ENCODE measurements around the gene GSTM3. TPM values are rescaled to one million over a fixed set of nuclear protein-coding genes. Genes with fewer than 3 reads are reported as not detected.
"Not testable (repeated sequence)": the region's sequence is repeated elsewhere in the genome, so short reads cannot be mapped to it uniquely, and the experiment has no call there.

The GSTM3 gene
- total RNA-seq, 1 experiment from 2014 or later, result 72.1 TPM

- in situ Hi-C loops (cut with HindIII; ENCODE audit: low pct_unique_long_range_greater_than_20kb, low sequenced_read_pairs), result no loop called here
- DNase-seq (ENCODE audit: low read depth, low spot score), result no peak
Observed at GRCh38 chr1:109765483-109765815, 24.6 kb upstream of the GSTM3 start.

DNA sequence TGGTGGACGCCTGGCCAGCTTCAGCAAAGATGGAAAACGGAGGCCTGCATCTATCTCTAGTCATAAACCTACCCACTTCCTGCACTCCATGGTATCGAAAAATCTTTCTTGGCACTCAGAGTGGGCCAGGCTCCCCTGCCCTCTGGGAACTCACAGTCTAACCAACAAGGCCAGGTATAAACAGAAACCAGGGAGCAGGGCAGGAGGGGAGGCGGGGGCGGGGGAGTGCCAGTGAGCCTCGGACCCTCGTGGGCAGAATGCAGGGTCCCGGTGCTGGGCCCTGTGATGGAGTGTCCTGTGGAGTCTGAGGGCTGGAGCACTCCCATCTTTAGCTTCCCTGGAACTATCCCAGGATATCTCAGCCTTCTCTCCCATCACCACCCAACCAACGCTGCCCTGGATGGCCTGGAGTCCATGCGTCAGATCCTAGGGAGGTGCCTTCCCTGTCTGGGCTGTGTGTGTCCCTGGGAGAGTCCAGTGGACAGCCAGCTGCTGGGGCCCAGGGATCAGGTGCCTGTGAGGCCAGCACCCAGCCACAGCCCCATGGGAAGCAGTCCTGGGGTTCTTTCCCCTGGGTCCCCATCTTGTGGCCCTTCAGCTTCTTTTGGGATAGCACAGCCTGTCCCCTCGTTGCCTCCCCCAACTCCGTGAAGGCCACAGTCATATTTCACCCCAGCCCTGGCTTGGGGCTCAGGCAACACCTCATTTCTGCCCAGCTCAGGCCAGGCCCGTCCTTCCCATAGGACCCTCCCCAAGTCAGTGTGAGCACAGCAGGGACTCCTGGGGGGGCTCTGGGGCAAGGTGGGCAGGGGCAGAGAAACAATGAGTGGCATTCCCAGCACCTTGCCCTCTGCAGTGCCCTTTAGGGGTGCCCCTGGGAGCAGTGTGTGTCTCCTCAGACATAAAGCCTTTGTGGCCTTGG lies 24.0 kb upstream of the GSTM3 start:
- no peak for DNase-seq (ENCODE audit: low read depth, low spot score)
- in situ Hi-C loops (cut with HindIII; ENCODE audit: low pct_unique_long_range_greater_than_20kb, low sequenced_read_pairs), result no loop called here

DNA sequence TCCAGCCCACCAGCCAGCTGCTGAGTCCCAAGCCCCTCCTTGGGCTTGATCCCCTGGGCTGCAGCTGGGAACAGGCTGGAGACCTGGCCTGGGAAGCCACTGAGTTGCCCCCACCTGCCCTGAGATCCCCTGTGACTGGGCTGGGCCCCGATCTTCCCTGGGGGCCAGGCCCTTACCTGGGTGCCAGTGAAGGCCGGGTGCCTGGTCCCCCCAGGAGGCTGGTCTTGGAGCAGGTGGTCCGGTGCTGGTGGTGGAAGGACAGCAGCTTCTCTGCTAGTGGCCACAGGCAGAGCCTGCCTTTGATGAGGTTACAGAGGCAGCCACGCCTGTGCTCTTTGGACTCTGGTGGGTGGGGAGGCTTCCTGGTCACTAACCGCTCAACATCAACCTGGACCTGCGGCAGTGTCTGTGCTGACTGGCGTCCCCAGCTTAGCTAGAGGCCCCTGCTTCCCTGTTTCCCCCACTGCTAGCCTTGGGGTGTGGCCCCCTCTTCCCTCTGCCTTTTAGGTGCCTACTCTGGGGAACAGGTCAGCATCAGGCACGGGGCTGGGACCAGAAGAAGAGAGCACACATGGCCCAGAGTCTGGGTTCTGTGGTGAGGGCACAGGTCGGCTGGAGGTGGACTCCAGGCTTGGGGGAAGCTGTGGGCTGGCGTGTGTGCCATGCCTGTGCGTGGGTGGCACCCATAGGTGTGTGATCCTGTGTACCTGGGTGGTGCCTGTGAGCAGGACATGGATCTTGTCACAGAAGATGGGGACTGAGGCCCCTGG lies 23.0 kb upstream of the GSTM3 start, which contains the start of gene EPS8L3:
Gene EPS8L3 (minus strand): TSS at position 278 of the 770 bp plus-strand sequence. CDS start 2,174 bp downstream, outside the sequence.
- in situ Hi-C loops (cut with HindIII; ENCODE audit: low pct_unique_long_range_greater_than_20kb, low sequenced_read_pairs), result no loop called here
- no peak for DNase-seq (ENCODE audit: low read depth, low spot score)

- DNase-seq (ENCODE audit: low read depth, low spot score), result no peak
- in situ Hi-C loops (cut with HindIII; ENCODE audit: low pct_unique_long_range_greater_than_20kb, low sequenced_read_pairs), result no loop called here
Observed at GRCh38 chr1:109762821-109763645, 22.2 kb upstream of the GSTM3 start.

- no peak for DNase-seq (ENCODE audit: low read depth, low spot score)
- in situ Hi-C loops (cut with HindIII; ENCODE audit: low pct_unique_long_range_greater_than_20kb, low sequenced_read_pairs), result no loop called here
Observed at GRCh38 chr1:109762039-109762585, 21.3 kb upstream of the GSTM3 start.

DNA sequence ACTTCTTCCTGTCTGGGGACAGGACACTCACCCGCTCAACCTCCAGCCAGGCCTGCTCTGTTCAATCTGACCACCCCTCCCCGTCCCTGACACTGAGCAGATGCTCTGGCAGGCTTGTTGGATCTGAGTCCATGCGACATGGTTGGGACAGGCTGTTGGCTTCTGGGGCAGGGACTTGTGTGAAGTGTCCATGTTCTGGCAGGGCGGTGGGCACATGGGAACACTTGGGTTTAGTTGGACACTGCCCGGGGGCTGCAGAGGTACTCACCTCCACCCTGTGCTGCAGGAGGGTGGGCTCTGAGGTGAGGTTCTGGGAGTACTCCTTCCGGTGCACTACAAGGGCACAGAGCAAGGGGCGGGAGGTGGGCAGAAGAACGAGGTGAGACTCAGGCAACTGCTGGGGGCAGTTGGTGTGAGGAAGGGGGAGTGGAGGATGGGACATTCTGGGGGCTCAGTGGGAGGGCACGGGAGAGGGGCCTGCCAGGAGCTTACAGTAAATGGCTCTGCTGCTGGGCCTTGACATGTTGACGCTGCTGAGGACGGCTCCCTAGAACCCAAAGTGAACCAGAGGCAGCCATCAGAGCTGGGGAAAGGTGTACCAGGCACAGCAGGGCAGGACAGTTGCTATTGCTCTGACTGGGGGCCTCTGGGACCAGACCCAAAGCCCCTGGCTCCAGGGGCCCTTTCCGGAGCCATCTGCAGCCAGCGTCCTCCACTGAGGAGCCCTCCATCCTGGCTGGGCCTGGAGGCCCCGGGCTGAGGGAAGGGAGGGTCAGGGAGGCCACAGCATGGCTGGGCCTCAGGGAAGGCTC lies 20.6 kb upstream of the GSTM3 start:
- in situ Hi-C loops (cut with HindIII; ENCODE audit: low pct_unique_long_range_greater_than_20kb, low sequenced_read_pairs), result no loop called here

DNA sequence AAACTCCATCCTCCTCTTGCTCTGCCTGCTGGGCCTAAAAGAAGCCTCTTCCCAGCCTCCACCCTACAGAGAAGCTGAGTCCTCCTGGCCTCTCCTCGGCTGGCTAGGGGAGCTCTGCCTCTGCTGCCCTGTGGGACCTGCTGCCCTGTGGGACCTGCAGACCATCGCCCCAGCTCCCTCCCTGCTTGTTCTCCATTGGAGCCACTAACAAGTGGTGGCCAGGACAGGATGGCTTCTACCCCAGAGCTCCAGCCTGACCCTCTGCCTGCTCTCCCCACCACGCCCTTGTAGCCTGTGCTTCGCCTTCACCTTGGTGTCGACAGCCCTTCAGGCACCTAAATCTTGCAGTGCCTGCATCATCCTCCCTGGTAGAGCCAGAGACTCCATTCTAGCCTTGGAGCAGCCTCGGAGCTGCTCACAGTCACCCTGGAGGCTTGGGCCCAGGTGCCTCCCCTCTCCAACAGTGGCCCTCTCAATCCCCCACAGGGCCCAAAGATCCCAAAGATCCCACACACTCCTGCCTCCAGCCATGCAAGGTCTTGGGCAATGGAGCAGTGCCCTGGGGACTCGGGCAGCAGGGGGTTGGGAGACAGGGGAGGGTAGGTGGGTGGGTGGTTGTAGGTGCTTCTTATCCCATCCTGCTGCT lies 19.9 kb upstream of the GSTM3 start:
- no peak for DNase-seq (ENCODE audit: low read depth, low spot score)
- in situ Hi-C loops (cut with HindIII; ENCODE audit: low pct_unique_long_range_greater_than_20kb, low sequenced_read_pairs), result no loop called here

More for the DNA sequence above, 20.6 kb upstream of the GSTM3 start:
- no peak for DNase-seq (ENCODE audit: low read depth, low spot score)

DNA sequence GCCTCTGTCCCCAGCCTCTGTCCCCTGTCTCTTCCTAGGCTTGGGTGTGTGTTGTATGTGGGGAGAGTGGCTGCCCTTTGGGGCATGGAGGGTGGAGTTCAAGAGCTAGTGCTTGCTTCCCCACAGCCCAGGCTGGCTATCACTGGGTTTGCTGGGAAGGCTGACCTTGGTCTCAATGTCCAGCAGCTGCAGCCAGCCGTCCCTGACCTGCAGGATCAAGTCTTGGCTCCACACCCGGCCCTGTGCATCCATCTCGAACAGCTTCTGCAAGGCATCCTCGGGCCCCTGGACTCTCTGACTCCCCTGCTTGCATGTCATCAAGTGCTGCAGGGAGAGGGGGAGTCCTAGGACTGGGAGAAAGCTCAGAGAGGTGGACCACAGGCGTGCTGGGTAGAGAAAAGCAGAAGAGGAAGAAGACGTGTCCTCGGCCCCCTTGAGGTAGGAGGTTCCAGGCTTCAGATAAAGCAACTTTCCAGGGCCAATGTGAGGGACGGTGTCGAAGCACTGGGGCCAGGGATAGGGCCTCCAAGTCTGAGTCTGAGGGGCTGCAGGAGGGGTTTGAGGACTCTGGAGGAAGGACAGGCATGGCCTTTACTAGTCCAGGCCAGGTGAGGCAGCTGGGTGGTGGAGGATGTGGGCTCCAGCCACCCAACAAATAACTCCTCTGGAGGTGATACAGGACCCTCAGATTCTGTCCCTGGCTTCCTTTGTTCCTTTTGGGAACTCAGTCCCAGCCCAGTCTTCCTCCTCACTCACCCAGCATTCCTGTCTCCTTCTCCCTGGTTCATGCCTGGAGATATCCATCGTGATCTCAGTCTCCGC lies 18.9 kb upstream of the GSTM3 start:
- in situ Hi-C loops (cut with HindIII; ENCODE audit: low pct_unique_long_range_greater_than_20kb, low sequenced_read_pairs), result no loop called here
- DNase-seq (ENCODE audit: low read depth, low spot score), result no peak

- no peak for DNase-seq (ENCODE audit: low read depth, low spot score)
- in situ Hi-C loops (cut with HindIII; ENCODE audit: low pct_unique_long_range_greater_than_20kb, low sequenced_read_pairs), result no loop called here
Observed at GRCh38 chr1:109757936-109758786, 17.3 kb upstream of the GSTM3 start.

DNA sequence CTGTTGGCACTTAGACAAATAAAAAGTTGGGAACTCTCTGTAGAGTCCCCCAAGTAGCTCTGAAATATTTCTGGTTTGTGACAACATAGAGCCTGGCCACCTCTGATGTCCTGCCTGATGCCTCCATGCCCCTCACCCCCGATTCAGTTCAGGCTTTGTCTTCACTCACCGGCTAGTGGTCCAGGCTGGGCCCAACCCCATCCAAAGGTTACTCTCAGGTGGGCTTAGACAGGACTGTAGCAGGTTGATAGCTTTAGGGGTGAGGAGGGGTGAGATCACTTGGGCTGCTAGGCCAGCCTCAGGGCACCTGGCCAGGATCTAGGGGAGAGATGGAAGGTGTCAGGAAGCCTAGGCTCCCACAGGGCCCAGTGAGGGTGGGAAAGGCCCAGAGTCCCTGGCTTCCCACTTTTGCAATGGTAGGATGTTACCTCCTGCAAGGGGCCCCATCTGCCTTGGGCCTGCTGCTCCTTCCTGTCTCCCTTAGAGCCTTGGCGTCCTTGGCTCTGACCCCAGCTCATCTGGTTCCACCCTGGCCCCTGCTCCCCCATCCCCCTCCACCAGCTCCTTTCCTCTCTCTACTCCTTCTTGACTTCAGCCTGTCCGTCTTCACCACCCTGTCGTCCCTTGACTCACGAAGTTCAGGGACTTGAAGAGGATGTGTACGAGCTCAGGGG lies 16.1 kb upstream of the GSTM3 start:
- in situ Hi-C loops (cut with HindIII; ENCODE audit: low pct_unique_long_range_greater_than_20kb, low sequenced_read_pairs), result no loop called here
- DNase-seq (ENCODE audit: low read depth, low spot score), result no peak

DNA sequence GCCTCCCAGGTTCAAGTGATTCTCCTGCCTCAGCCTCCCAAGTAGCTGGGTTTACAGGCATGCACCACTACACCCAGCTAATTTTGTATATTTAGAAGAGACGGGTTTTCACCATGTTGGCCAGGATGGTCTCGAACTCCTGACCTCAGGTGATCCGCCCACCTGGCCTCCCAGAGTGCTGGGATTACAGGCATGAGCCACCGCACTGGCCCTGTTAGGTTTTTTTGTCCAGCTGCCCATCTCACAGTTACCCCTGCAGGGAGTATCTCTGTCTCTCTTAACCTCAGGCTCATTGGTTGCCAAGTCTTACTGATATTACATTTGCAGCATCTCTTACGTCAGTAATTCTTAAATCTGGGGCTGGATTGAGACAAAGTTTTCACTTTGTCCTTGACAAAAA lies 15.5 kb upstream of the GSTM3 start:
- DNase-seq (ENCODE audit: low read depth, low spot score); in situ Hi-C loops (cut with HindIII; ENCODE audit: low pct_unique_long_range_greater_than_20kb, low sequenced_read_pairs): not testable (repeated sequence)

DNA sequence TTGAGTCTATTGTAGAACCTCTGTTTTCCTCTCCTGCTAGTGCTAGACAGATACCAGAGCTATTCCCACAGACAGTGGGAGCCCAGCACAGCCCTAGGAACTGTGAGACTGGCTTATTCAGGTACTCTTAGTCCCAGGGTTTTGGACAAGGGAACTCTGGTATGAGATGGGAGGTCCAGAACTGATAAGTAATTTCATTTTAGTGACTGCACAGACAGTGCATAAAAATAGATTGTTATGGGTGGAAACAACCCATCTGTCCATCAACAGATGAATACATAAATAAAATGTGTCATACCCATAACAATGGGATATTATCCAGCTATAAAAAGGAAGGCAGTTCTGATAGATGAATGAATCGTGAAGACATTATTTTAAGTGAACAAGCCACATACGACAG lies 13.9 kb upstream of the GSTM3 start:
- DNase-seq (ENCODE audit: low read depth, low spot score), result no peak
- in situ Hi-C loops (cut with HindIII; ENCODE audit: low pct_unique_long_range_greater_than_20kb, low sequenced_read_pairs), result no loop called here

GRCh38 chr1:109751531-109752260 lies 10.9 kb upstream of the GSTM3 start:
- in situ Hi-C loops (cut with HindIII; ENCODE audit: low pct_unique_long_range_greater_than_20kb, low sequenced_read_pairs), result no loop called here

GRCh38 chr1:109750920-109751319 lies 10.1 kb upstream of the GSTM3 start:
- in situ Hi-C loops (cut with HindIII; ENCODE audit: low pct_unique_long_range_greater_than_20kb, low sequenced_read_pairs), result no loop called here
- no peak for DNase-seq (ENCODE audit: low read depth, low spot score)

More at GRCh38 chr1:109751531-109752260, 10.9 kb upstream of the GSTM3 start:
- no peak for DNase-seq (ENCODE audit: low read depth, low spot score)

Data from SK-MEL-5 (cell line).